Measurements from ENCODE around the gene PLIN1.

The PLIN1 gene

DNA sequence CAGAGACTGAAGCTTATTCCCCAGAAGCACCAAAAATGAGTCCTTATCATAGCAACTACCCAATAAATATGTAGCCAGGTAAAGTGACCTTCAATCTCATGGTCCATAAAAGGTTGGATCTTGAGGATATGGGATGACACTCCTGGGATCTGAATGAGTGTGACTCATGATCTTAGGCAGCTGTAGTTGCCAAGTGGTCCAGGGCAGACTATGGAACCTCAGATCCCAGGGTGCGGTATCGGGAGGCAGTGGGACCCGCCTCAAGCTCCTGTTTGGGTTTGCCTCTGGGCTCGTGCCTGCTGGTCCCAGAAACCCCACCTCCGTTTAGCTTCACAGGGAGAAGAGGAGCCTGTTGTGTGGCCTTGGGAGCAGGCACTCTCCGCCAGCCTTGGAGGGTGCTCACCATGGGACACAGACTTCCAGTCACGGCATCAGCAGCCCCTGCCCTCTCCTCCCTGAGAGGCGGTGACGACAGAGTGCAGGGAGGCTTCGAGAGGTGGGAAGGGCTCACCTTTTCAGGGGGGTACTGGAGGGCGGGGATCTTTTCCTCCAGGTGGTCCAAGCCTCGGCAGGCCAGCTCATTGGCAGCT is 8.1 kb downstream of the PLIN1 start:
- DNase-seq, result no peak

DNA sequence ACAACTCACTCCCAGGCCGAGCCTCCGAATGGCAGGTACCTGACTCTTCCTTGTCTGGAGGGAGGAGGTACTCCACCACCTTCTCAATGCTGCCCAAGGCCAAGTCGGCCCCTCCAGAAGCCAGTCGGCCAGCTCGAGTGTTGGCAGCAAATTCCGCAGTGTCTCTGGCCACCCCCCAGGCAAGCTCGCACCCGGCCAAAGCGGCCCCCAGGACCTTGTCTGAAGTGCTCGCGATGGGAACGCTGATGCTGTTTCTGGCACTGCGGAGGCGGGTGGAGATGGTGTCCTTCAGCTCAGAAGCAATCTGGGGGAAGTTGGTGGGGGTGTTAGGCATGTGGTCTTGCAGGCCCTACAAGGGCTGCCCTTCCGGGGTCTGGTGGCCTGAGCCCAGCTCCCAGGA is 9.2 kb downstream of the PLIN1 start:
- no peak for DNase-seq

- no peak for DNase-seq
Measured at GRCh38 chr15:89669309-89669865, 9.8 kb downstream of the PLIN1 start.

DNA sequence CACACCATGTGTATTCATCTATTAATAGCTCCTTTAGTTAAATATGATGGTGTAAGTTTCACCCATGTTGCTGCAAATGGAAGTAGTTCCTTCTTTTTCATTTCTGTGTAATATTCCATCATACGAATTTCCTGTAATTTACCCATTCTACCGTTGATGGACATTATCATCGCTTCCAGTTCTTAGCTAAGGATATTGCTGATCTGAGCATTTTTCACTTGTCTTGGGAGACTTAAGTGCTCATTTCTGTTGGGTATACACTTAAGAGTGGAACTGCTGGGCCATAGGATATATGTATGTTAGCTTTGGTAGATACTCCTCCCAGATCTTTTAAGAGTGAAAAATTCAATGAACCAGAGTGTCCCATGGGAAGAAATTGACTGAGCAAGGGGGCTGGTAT is 11.0 kb downstream of the PLIN1 start:
- DNase-seq, result no peak

GRCh38 chr15:89667706-89667960 is 11.5 kb downstream of the PLIN1 start:
- no peak for DNase-seq

- DNase-seq, result no peak
Measured at GRCh38 chr15:89666858-89667705, 12.1 kb downstream of the PLIN1 start.

- no peak for DNase-seq
Measured at GRCh38 chr15:89666184-89666857, 12.8 kb downstream of the PLIN1 start.

DNA sequence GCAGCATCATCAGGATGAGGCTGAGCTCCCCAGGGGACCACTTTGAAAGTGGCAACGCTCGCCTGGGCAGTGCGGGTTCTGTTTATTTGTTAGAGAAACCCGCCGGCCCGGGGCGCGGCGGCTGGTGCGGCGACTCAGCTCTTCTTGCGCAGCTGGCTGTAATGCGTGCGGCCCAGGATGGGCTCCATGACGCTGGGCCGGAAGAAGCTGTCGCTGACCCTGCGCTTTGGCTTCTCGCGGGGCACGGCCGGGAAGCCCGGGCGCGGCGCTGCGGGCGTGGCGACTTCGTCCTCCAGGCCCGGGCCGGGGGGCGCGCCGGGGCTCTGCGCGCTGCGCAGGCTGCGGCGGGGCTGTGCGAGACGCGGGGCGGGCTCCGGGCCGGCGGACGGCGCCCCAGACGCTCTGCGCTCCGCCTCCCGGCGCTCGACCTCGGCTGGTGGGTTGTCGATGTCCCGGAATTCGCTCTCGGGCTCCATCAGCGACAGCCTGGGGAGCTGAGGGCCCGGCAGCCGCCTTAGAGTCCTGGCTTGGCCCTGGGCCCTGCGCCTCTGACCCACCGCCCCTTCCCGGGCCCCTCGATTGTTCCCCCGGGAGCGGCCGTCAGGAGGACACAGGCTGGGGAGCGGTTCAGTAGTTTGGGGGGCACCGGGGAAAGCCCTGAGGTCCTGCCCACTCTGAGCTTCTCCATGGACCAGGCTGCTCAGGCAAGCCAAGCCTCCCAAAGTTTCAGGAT is 13.6 kb downstream of the PLIN1 start:
- peak in 1 of 2 donors; percentile 32 for DNase-seq

DNA sequence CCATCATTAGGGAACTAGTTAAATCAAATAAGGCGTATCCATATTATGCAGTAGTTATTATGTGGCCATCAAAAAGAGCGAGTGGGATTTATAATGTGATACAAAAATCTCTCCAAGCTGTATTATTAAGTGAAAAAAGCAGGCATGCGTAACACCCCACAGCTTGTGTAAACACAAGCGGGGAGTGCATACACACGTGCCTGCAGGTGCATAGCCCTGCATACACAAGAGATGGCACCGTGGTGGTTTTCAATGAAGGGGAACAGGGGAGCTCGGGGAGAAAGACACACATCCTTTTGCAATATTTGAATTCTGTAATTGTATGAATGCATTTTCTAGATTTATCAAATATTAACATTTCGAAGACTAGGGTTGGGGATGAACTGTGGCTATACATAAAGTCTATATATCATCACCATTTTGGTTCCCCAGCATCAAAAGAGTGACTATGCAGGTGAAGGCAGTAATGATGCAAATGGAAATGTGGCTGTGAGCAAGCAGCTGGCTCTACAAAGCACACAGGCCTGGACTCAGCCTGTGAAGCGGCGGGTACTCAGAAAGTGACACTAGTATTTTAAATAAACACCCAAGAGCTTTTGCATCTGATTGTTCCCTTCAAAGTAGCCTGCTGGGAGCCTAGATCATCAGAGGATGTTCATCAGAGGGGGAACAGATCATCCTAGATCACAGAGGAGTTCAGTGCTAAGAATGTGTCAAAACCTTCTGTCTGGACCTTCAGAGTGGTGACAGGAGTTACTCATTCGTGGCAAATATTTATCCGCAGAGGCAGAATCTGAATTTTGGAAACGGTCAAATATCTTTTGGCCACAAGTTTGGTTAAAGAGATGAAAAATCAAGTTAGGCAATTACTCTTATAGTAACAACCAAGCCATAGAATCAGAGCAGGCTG is 14.5 kb downstream of the PLIN1 start:
- DNase-seq, result no peak

- no peak for DNase-seq
Measured at GRCh38 chr15:89662893-89663626, 16.1 kb downstream of the PLIN1 start.

DNA sequence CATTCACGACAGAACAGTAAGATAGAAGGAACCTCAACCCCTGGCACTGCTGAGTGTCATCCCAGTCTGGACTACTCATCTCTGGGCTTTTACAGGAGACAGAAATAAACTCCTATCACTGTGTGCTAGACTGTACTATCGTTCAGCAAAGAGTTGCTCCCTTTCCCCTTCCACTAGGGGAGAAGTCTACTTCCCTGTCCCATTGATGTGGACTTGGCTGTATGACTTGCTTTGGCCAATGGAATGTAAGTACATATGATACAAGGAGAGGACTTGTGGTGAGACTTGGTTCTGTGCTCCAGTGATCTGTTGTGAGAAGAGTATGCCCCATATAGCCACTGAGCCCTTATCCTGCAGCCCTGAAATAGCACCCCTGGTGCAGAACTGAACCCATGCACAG is 18.6 kb downstream of the PLIN1 start:
- no peak for DNase-seq

- no peak for DNase-seq
Measured at GRCh38 chr15:89659295-89659694, 19.9 kb downstream of the PLIN1 start.

DNA sequence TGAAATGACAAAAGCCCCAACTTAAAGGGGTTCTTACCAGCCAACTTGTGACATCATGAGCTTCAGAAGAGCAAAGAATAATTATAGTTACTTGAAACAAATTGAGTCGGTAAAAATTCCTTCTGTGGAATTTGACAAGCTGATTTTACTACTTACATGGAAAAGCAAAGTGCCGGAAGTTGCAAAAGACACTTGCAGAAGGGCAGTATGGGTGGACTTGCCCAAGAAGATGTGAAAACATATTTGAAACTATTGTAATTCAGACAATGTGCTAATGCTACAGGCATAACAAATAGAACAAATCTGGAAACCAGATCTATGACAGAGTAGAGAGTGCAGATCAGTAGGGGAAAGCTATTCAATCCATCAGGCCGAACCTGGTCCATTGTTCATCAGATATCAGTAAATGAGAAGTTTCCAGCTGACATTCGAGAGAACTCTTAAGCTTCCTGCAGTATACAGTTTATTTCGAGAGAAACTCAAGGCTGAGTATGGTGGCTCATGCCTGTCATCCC is 21.4 kb downstream of the PLIN1 start:
- no peak for DNase-seq

GRCh38 chr15:89656116-89656815 is 22.9 kb downstream of the PLIN1 start:
- DNase-seq, result no peak

GRCh38 chr15:89654847-89655805 is 24.0 kb downstream of the PLIN1 start, which contains the start of gene KIF7:
Gene KIF7 (minus strand): TSS chr15:89655467. CDS start chr15:89652930, 2,537 bp downstream.
- DNase-seq, result peak in 1 of 2 donors; percentile 43

GRCh38 chr15:89654301-89654761 is 24.8 kb downstream of the PLIN1 start:
- no peak for DNase-seq

DNA sequence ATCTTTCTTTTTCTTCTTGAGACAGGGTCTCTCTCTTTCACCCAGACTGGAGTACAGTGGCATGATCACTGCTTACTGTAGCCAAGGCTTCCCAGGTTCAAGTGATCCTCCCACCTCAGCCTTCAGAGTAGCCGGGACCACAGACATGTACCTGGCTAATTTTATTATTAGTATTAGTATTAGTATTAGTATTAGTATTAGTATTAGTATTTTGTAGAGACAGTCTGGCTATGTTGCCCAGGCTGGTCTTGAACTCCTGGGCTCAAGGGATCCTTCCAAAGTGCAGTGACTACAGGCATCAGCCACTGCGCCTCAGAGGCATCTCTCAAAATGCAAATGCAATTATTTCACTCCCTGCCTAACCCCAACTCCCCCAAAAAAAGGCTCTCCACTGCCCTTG is 25.6 kb downstream of the PLIN1 start:
- DNase-seq, result no peak

DNA sequence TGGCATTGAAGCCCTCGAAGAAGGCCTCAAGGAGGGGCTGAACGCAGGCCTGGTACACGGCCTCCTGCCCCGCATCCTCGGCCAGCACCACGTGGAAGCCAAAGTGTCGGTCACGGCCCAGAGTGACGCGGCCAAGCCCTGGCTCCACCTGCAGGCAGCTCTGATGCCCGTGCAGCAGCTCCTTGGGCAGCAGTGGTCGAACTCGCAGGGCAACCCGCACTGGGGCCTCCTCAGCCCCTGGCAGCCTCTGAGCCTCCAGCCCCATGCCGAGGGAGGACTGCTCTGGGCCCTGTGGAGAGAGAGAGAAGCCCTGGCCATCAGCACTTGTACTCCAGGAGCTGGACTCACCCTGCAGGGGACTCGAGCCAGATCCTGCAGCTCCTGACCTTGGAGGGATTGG is 26.5 kb downstream of the PLIN1 start:
- DNase-seq, result no peak

DNA sequence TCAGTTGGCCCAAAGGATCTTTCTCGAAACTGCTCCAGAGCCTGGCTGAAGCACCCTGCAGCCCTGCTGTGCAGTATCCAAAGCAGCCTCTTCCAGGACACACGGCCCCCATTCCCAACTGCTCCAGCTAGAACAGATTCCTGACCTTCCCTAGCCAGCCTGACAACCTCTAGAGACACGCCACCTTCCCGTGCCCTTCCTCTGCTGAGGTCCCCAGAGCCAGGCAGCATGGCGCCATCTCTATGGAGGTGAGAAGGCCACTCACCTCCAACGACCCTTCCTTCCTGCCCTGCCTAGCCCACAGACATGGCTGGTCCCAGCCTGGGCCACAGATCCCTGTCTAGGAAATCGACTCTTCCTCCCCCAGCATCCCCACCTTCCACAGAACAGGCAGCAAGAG is 27.0 kb downstream of the PLIN1 start:
- no peak for DNase-seq
